Right ventricle myocardium inferior (tissue), 1 donor: ENCODE results near the gene FURIN. TPM values are rescaled to one million over a fixed set of nuclear protein-coding genes. Genes with fewer than 3 reads are reported as not detected.
"Not testable (repeated sequence)": the region's sequence is repeated elsewhere in the genome, so short reads cannot be mapped to it uniquely, and the experiment has no call there.

Experiments used
- ATAC-seq: fragments of 200-7000 bp; cut with Tn5 transposase; one replicate; pipeline ENCODE4 v1.9.1; 2020; ENCODE audit warnings: mild to moderate bottlenecking, moderate library complexity
- DNase-seq: peaks from one replicate; pipeline ENCODE4 v3.0.0; 2021; ENCODE audit errors: missing footprints
- intact Hi-C: fragments of 100-400 bp; cut with DNase I; formaldehyde crosslinking; loops from one replicate; pipeline ENCODE4 v1.11.0; 2022
- total RNA-seq: library from RNA; stranded (reverse); fragmentation: NEBNext Ultra II Directional; extraction: Animal tissue kit (Norgen Biotek cat#: 25700); gene quantifications from one replicate; pipeline ENCODE4 v1.2.1, GENCODE V29; 2021
- donor health status: DM: no; HTN: yes; CAD: no; lungs with severe emphysema.

Gene FURIN
- total RNA-seq, 1 donor from 2014 or later: 51.2 TPM

GRCh38 chr15:90907051-90907660, 38.8 kb downstream of the FURIN start:
- DNase-seq: peak; percentile 53
- intact Hi-C loops: no loop called here
- ATAC-seq: no peak

GRCh38 chr15:90907838-90908507, 39.6 kb downstream of the FURIN start:
- intact Hi-C loops: no loop called here
- ATAC-seq (peak; percentile 47), DNase-seq (no peak)

- intact Hi-C loops, DNase-seq, ATAC-seq: not testable (repeated sequence)
These were observed 41.1 kb downstream of the FURIN start for GRCh38 chr15:90909449-90909848.

- intact Hi-C loops: no loop called here
- DNase-seq: no peak
- ATAC-seq: no peak
These were observed 41.6 kb downstream of the FURIN start for GRCh38 chr15:90909976-90910375.

GRCh38 chr15:90910441-90911301, 42.3 kb downstream of the FURIN start:
- DNase-seq (no peak), ATAC-seq (no peak)
- intact Hi-C loops: no loop called here

GRCh38 chr15:90911302-90911623, 42.9 kb downstream of the FURIN start:
- DNase-seq (no peak), ATAC-seq (no peak)

GRCh38 chr15:90911906-90912769, 43.8 kb downstream of the FURIN start:
- ATAC-seq (no peak), DNase-seq (no peak)
- intact Hi-C loops: no loop called here

More at GRCh38 chr15:90911302-90911623, 42.9 kb downstream of the FURIN start:
- intact Hi-C loops: no loop called here

- ATAC-seq: no peak
- no peak for DNase-seq
- intact Hi-C loops: no loop called here
These were observed 44.3 kb downstream of the FURIN start for GRCh38 chr15:90912770-90913075.

- no peak for ATAC-seq
- DNase-seq: no peak
- intact Hi-C loops: no loop called here
These were observed 45.1 kb downstream of the FURIN start for GRCh38 chr15:90913398-90913944.

- DNase-seq (no peak), ATAC-seq (no peak)
- intact Hi-C loops: no loop called here
These were observed 46.1 kb downstream of the FURIN start for GRCh38 chr15:90914305-90915080.

- intact Hi-C loops: no loop called here
- ATAC-seq (no peak), DNase-seq (no peak)
These were observed 46.9 kb downstream of the FURIN start for GRCh38 chr15:90915216-90915807.

- ATAC-seq: peak; percentile 77
- intact Hi-C loops: no loop called here
- DNase-seq: peak; percentile 90
These were observed 47.5 kb downstream of the FURIN start for GRCh38 chr15:90915808-90916440.

- DNase-seq (no peak), ATAC-seq (no peak)
- intact Hi-C loops: no loop called here
These were observed 48.1 kb downstream of the FURIN start for GRCh38 chr15:90916461-90916860.

- intact Hi-C loops: no loop called here
- DNase-seq (no peak), ATAC-seq (no peak)
These were observed 49.2 kb downstream of the FURIN start for GRCh38 chr15:90917569-90917968.

GRCh38 chr15:90918034-90918788, 49.8 kb downstream of the FURIN start:
- no peak for ATAC-seq
- no peak for DNase-seq
- intact Hi-C loops: no loop called here

- ATAC-seq (peak; percentile 33), DNase-seq (no peak)
- intact Hi-C loops: no loop called here
These were observed 50.4 kb downstream of the FURIN start for GRCh38 chr15:90918835-90919234.

GRCh38 chr15:90921887-90922286, 53.5 kb downstream of the FURIN start:
- no peak for ATAC-seq
- DNase-seq: no peak
- intact Hi-C loops: no loop called here
